Measurements from ENCODE around the gene CTAG1A. TPM values are rescaled to one million over a fixed set of nuclear protein-coding genes. Genes with fewer than 3 reads are reported as not detected.
"Not testable (repeated sequence)": the region's sequence is repeated elsewhere in the genome, so short reads cannot be mapped to it uniquely, and the experiment has no call there.

The CTAG1A gene
- total RNA-seq (not detected in 2 replicates), polyA plus RNA-seq (not detected in 2 replicates), polyA minus RNA-seq (not detected in 2 replicates)
- total RNA-seq (2013) = not detected

DNA sequence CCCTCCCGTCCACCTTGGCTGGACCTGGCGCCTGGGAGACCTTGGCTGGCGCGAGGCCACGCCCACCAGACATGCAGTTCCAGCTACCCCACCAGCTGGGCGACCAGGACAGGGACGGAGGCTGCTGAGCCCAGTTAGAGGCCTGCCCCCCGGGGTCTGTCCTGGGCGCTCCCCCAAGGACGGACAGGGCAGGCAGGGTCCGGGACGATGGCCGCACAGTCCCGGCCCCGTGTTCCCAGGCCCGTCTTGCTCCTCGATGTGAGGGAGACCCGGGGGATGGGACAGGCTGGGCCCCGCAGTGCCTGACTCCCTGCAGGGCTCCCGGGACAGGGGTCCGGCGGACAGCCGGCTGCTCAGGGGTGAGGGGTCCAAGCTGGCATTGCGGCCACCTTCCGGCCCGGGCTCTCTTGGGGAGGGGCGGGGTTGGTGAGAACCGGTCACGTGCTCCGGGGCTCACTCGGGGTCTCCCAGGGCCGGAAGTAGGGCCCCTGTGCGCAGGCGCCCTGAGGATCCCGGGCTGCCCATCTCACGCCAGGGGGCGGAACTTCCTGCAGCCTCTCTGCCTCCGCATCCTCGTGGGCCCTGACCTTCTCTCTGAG lies at the start of gene CTAG1A:
Gene CTAG1A, plus strand, starts transcription at position 549 of the 599 bp plus-strand sequence. CDS start 74 bp downstream, outside the sequence.
- H3K4me3 Mint-ChIP-seq; H3K27ac ChIP-seq (ENCODE audit: low read length in 2 of 2); H3K9me3 ChIP-seq (ENCODE audit: control extremely low read depth in 1 of 3, control insufficient read depth in 2 of 3, insufficient read depth in 1 of 3, low read length in 2 of 3); CTCF ChIA-PET; H3K27me3 ChIP-seq (replicated peaks in 1 of 4; ENCODE audit: control extremely low read depth in 1 of 4, control insufficient read depth in 3 of 4, insufficient read depth in 4 of 4, low read length in 3 of 4); H3K4me1 ChIP-seq (ENCODE audit: control insufficient read depth in 2 of 2, insufficient read depth in 2 of 2, low read length in 2 of 2); H2AFZ ChIP-seq (ENCODE audit: insufficient read depth, low read depth, low read length, poor library complexity, severe bottlenecking); DNase-seq; H3K9ac ChIP-seq (ENCODE audit: low read length); H3K36me3 ChIP-seq (replicated peaks in 1 of 2; ENCODE audit: control extremely low read depth in 1 of 2, control insufficient read depth in 1 of 2, extremely low read depth in 1 of 2, insufficient read depth in 2 of 2, low read length in 1 of 2); H4K20me1 ChIP-seq (ENCODE audit: control insufficient read depth, insufficient read depth, low read length, poor library complexity, severe bottlenecking); H3K27me3 Mint-ChIP-seq; H3K4me1 Mint-ChIP-seq; ATAC-seq (ENCODE audit: low read depth); H3K79me2 ChIP-seq (ENCODE audit: control insufficient read depth, insufficient read depth, low read length); H3K9me3 Mint-ChIP-seq (ENCODE audit: insufficient read depth); H3K4me3 ChIP-seq (ENCODE audit: control extremely low read depth in 1 of 5, extremely low read depth in 1 of 5, insufficient read depth in 1 of 5, low read depth in 2 of 5, low read length in 4 of 5); H3K27ac Mint-ChIP-seq; intact Hi-C loops (cut with micrococcal nuclease); POLR2A ChIA-PET; H3K4me2 ChIP-seq (replicated peaks; ENCODE audit: low read depth, low read length, poor library complexity, severe bottlenecking): not testable (repeated sequence)
- WGBS (ENCODE audit: insufficient coverage) = no CpG with 5 or more reads among the region's 39 CpGs

DNA sequence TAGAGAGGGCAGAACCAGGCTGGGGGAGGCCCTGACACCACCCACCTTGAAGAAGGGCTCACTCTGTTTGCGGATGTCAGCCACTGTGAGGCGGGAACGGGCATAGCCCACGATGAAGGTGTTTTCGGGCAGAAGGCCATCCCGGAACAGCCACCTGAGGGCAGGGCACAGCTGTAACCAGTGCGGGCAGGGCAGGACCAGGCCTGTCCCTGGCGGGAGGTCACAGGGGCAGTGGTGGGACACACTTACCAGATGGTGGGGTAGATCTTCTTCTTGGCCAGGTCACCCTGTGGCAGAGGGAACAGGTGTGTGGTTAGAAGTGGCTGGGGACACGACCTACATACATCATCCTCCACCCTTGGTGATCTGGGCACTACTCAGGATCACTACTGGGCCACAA lies 49.0 kb upstream of the CTAG1A start:
- Histone ChIP-seq H3K9ac (ENCODE audit: low read length) (no peak overlapping the region), H3K4me1 (ENCODE audit: control insufficient read depth in 2 of 2, insufficient read depth in 2 of 2, low read length in 2 of 2) (peaks cover 4 to 8% of the 10 kb centered on the region in 2 donors), H3K4me2 (replicated peaks; ENCODE audit: low read depth, low read length, poor library complexity, severe bottlenecking) (no peak overlapping the region), H3K9me3 (ENCODE audit: control extremely low read depth in 1 of 3, control insufficient read depth in 2 of 3, insufficient read depth in 1 of 3, low read length in 2 of 3) (no peaks in the 10 kb centered on the region), H4K20me1 (ENCODE audit: control insufficient read depth, insufficient read depth, low read length, poor library complexity, severe bottlenecking) (no peaks in the 10 kb centered on the region), H3K36me3 (replicated peaks in 1 of 2; ENCODE audit: control extremely low read depth in 1 of 2, control insufficient read depth in 1 of 2, extremely low read depth in 1 of 2, insufficient read depth in 2 of 2, low read length in 1 of 2) (peaks cover 0 to 18% of the 10 kb centered on the region in 2 experiments), H3K4me3 (ENCODE audit: control extremely low read depth in 1 of 5, extremely low read depth in 1 of 5, insufficient read depth in 1 of 5, low read depth in 2 of 5, low read length in 4 of 5) (no peak overlapping the region), H3K79me2 (ENCODE audit: control insufficient read depth, insufficient read depth, low read length) (peaks cover 9% of the 10 kb centered on the region), H3K27me3 (replicated peaks in 1 of 4; ENCODE audit: control extremely low read depth in 1 of 4, control insufficient read depth in 3 of 4, insufficient read depth in 4 of 4, low read length in 3 of 4) (no peaks in the 10 kb centered on the region), H3K27ac (ENCODE audit: low read length in 2 of 2) (no peak overlapping the region), H2AFZ (ENCODE audit: insufficient read depth, low read depth, low read length, poor library complexity, severe bottlenecking) (no peak overlapping the region)
- no peak overlapping the region for H3K27ac Mint-ChIP-seq
- intact Hi-C loops (cut with micrococcal nuclease) = no loop called here
- no peaks in the 10 kb centered on the region for H3K27me3 Mint-ChIP-seq
- H3K9me3 Mint-ChIP-seq (ENCODE audit: insufficient read depth) = no peaks in the 10 kb centered on the region
- no peak overlapping the region for H3K4me3 Mint-ChIP-seq
- H3K4me1 Mint-ChIP-seq = peaks cover 5% of the 10 kb centered on the region
- TF ChIP-seq, protein P1, sequence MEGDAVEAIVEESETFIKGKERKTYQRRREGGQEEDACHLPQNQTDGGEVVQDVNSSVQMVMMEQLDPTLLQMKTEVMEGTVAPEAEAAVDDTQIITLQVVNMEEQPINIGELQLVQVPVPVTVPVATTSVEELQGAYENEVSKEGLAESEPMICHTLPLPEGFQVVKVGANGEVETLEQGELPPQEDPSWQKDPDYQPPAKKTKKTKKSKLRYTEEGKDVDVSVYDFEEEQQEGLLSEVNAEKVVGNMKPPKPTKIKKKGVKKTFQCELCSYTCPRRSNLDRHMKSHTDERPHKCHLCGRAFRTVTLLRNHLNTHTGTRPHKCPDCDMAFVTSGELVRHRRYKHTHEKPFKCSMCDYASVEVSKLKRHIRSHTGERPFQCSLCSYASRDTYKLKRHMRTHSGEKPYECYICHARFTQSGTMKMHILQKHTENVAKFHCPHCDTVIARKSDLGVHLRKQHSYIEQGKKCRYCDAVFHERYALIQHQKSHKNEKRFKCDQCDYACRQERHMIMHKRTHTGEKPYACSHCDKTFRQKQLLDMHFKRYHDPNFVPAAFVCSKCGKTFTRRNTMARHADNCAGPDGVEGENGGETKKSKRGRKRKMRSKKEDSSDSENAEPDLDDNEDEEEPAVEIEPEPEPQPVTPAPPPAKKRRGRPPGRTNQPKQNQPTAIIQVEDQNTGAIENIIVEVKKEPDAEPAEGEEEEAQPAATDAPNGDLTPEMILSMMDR (IDR thresholded peaks at IDR 0.05) = no peak
- no peak for TF ChIP-seq EZH2 (IDR thresholded peaks at IDR 0.05; ENCODE audit: borderline replicate concordance, insufficient read depth, low read depth, low read length, poor library complexity, severe bottlenecking)
- DNase-seq (no peak), ATAC-seq (ENCODE audit: low read depth) (no peak)
- POLR2A ChIA-PET = no interaction called here
- 96% methylated on average over 7 of the region's 9 CpGs for WGBS (ENCODE audit: insufficient coverage)
- CTCF ChIA-PET = interaction anchor here (0.8 to 5.7 kb wide), 4 partner anchors 162 to 228 kb away, joined by 3 to 45 read pairs (median 3); partner anchors contain the start of gene FLNA

All from B cell (primary cell).